ENCODE measurements around the gene BSCL2.
"Not testable (repeated sequence)": the region's sequence is repeated elsewhere in the genome, so short reads cannot be mapped to it uniquely, and the experiment has no call there.

DNA sequence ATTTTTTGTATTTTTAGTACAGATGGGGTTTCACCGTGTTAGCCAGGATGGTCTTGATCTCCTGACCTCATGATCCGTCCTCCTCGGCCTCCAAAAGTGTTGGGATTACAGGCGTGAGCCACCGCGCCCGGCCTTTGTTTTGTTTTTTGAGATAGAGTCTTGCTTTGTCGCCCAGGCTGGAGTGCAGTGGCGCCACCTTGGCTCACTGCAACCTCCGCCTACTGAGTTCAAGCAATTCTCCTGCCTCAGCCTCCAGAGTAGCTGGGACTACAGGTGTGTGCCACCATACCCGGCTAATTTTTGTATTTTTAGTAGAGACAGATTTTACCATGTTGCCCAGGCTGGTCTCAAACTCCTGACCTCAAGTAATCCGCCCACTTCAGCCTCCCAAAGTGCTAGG is 56.9 kb downstream of the BSCL2 start:
- TF ChIP-seq, protein P1, sequence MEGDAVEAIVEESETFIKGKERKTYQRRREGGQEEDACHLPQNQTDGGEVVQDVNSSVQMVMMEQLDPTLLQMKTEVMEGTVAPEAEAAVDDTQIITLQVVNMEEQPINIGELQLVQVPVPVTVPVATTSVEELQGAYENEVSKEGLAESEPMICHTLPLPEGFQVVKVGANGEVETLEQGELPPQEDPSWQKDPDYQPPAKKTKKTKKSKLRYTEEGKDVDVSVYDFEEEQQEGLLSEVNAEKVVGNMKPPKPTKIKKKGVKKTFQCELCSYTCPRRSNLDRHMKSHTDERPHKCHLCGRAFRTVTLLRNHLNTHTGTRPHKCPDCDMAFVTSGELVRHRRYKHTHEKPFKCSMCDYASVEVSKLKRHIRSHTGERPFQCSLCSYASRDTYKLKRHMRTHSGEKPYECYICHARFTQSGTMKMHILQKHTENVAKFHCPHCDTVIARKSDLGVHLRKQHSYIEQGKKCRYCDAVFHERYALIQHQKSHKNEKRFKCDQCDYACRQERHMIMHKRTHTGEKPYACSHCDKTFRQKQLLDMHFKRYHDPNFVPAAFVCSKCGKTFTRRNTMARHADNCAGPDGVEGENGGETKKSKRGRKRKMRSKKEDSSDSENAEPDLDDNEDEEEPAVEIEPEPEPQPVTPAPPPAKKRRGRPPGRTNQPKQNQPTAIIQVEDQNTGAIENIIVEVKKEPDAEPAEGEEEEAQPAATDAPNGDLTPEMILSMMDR (IDR thresholded peaks at IDR 0.05), result not testable (repeated sequence)
- not testable (repeated sequence) for TF ChIP-seq EZH2 (IDR thresholded peaks at IDR 0.05; ENCODE audit: borderline replicate concordance, insufficient read depth, low read depth, low read length, poor library complexity, severe bottlenecking)
